Ovary (tissue), 9 donors: ENCODE measurements around the gene EXD3. TPM values are rescaled to one million over a fixed set of nuclear protein-coding genes. Genes with fewer than 3 reads are reported as not detected.

Experiments used
- DNase-seq, 5 donors: peaks; one replicate each; pipeline ENCODE4 v3.0.0-alpha.2; 2019 to 2020
- H3K27ac ChIP-seq, 2 donors: fragments of 200-600 bp; one replicate each; pipeline versions ENCODE4 v1.5.1 to v1.8.0; 2019 to 2022
- H3K27me3 ChIP-seq: fragments of 200-600 bp; one replicate; pipeline ENCODE4 v1.8.0; 2022
- H3K36me3 ChIP-seq: fragments of 200-600 bp; sonication (generic); one replicate; pipeline ENCODE4 v1.5.1; 2019
- H3K4me1 ChIP-seq: one replicate; pipeline ENCODE4 v1.8.1; 2013; ENCODE audit warnings: mild to moderate bottlenecking, moderate library complexity; ENCODE audit not compliant: insufficient read depth
- H3K4me3 ChIP-seq: fragments of 200-600 bp; sonication (generic); one replicate; pipeline ENCODE4 v1.5.1; 2017
- H3K9me3 ChIP-seq, 2 donors: fragments of 200-600 bp in 1 of 2; sonication (generic) in 1 of 2; one replicate each; pipeline versions ENCODE4 v1.5.1 to v1.8.1; 2013 to 2019; ENCODE audit warnings: mild to moderate bottlenecking in 1 of 2, moderate library complexity in 1 of 2
- EP300 ChIP-seq: sonication (generic); formaldehyde crosslinking; IDR thresholded peaks from one replicate; pipeline ENCODE4 v1.6.1; 2017; ENCODE audit warnings: antibody characterized with exemption
- POLR2A ChIP-seq: fragments of 450-650 bp; IDR thresholded peaks from one replicate; pipeline ENCODE4 v1.6.1; 2017; ENCODE audit warnings: antibody characterized with exemption, mild to moderate bottlenecking, moderate library complexity
- WGBS, 3 donors: extraction: QIAGEN DNeasy Blood & Tissue Kit in 1 of 3; methylation state at CpG; one replicate each; pipeline versions ENCODE4 v1.1.5 to v1.1.7; 2013 to 2017; 5-methylcytosine and 5-hydroxymethylcytosine counted together
- intact Hi-C, 4 donors: fragments of 100-400 bp; cut with DNase I; formaldehyde crosslinking; loops; one replicate each; pipeline versions ENCODE4 v1.11.0 to v1.15.1; 2022 to 2023
- polyA plus RNA-seq, 2 donors: library from polyadenylated mRNA; stranded (reverse); fragments of 200-250 nt in 1 of 2; fragments of 350-450 nt in 1 of 2; fragmentation: Illumina TruSeq in 1 of 2; extraction: RNeasy Lipid Tissue Mini Kit (QIAGEN cat#74804) in 1 of 2; gene quantifications; one replicate each; pipeline ENCODE4 v1.2.3, GENCODE V29; 2013 to 2014
- total RNA-seq, 7 donors: library from RNA; depleted of rRNA in 2 of 7; stranded (reverse); fragments of >200 nt in 2 of 7; fragmentation: NEBNext Ultra II Directional in 3 of 7; extraction: Animal tissue kit (Norgen Biotek cat#: 25700) in 3 of 7; gene quantifications; one replicate each; pipeline versions ENCODE4 v1.1.0 to v1.2.4, GENCODE V29; 2016 to 2023
- TF ChIP-seq, protein P1 (sequence below), 3 donors: fragments of 450-650 bp in 2 of 3; fragments of 200-600 bp in 1 of 3; IDR thresholded peaks; one replicate each; pipeline versions ENCODE4 v1.5.1 to v1.8.0; 2016 to 2022; ENCODE audit warnings: antibody characterized with exemption in 3 of 3, mild to moderate bottlenecking in 1 of 3
- donor health status: DM: no; HTN: no; CAD: no; lungs with moderate emphysema.
- donor health status: DM: no; HTN: no; CAD: no.
- donor health status: Bipolar disorder and iron deficiency.
- donor health status: DM: yes; HTN: yes; CAD: no.
- donor health status: DM: no; HTN: no; CAD: no.
- donor health status: DM: yes; HTN: yes; CAD: no.

EXD3 gene
- total and polyA plus RNA-seq, 9 donors = 1.0 to 30.6 (median 23.4) TPM

DNA sequence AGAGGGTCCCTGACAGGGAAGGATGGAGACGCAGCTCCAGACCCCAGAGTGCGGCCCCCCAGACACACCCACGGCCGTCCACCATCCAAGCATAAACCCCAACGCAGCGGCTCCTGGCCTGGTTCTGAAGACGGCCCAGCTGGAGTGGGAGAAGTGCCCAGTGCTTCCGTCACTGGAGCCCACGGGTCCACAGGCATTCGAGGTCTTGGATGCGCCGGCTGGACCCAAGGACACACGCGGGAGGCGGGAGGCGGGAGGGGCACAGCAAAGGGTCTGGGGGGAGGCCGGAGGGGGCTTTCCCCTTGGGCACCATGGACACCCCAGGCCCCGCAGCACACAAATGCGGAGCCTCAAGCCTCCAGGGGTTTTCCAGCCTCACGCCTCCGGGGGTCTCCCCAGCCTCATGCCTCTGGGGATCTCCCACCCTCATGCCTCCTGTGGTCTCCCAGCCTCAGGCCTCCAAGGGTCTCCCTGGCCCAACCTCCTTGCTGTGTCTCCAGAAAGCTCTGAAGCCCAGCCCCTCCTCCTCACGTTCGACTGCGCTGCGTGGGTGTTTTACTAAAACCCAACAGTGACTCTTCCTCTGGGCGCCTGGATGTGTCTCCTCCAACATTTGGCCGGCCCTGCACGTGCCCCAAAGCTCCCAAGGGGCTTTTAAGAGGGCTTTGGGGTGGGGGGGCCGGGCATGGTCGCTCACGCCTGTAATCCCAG, 15.2 kb downstream of the EXD3 start:
- peak overlapping the region; percentile 56 to 66 for H3K27ac ChIP-seq
- peak; percentile 90 to 95 (median 92) for DNase-seq
- H3K36me3 ChIP-seq = no peaks in the 10 kb centered on the region
- H3K9me3 ChIP-seq = no peaks in the 10 kb centered on the region
- peaks cover 16% of the 10 kb centered on the region for H3K4me1 ChIP-seq
- H3K4me3 ChIP-seq = peak overlapping the region; percentile 33
- no peaks in the 10 kb centered on the region for H3K27me3 ChIP-seq
- TF ChIP-seq EP300 (no peak), POLR2A (no peak)
- TF ChIP-seq, protein P1, sequence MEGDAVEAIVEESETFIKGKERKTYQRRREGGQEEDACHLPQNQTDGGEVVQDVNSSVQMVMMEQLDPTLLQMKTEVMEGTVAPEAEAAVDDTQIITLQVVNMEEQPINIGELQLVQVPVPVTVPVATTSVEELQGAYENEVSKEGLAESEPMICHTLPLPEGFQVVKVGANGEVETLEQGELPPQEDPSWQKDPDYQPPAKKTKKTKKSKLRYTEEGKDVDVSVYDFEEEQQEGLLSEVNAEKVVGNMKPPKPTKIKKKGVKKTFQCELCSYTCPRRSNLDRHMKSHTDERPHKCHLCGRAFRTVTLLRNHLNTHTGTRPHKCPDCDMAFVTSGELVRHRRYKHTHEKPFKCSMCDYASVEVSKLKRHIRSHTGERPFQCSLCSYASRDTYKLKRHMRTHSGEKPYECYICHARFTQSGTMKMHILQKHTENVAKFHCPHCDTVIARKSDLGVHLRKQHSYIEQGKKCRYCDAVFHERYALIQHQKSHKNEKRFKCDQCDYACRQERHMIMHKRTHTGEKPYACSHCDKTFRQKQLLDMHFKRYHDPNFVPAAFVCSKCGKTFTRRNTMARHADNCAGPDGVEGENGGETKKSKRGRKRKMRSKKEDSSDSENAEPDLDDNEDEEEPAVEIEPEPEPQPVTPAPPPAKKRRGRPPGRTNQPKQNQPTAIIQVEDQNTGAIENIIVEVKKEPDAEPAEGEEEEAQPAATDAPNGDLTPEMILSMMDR (IDR thresholded peaks at IDR 0.05) = no peak
- 8 to 27% (median 17%) methylated on average over 15 to 31 of the region's 31 CpGs for WGBS, 3 donors
- intact Hi-C loops = loop anchor here in 3 of 4 donors (5.0 kb wide), 2 partner anchors 105 to 110 kb away; partner anchors contain the start of gene NRARP (in 1 of the 3)

DNA sequence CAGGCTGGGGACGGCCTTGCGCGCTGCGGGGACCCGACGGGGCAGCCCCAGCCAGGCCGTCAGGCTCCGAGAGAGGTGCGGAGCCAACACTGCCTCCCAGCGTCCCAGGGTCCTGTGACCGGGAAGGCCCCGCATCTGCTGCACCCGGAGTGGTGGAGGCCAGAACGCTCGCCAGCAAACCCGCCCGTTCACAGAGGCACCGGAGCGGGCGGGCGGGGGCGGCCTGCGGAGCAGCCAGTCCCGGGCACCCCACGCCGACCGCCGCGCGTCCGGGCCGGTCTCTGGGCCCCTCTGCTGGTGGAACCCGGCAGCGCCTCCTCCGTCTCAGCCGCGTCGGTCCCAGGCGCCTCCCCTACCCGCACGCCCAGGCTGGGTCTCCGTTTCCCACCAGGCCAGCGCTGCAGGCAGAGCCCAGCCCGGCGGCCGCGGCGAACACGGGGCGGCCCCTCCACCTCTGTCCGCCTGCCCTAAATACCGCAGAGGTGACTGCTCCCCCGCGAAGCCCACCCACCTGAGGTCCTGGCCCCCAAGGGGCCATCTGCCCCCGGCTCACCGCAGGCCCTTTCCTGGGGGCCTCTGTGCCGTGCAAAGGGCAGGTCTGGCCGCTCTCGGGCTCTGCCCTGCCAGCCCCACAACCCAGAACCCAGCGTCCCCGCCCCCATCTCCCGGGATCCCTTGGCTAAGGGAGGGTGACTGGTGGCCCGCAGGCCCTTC, 15.9 kb downstream of the EXD3 start:
- H3K4me1 ChIP-seq = peaks cover 14% of the 10 kb centered on the region
- TF ChIP-seq, protein P1 (IDR thresholded peaks at IDR 0.05) = peak; percentile 35 to 87 (median 71)
- TF ChIP-seq EP300 = no peak
- no peaks in the 10 kb centered on the region for H3K27me3 ChIP-seq
- H3K4me3 ChIP-seq = peak overlapping the region; percentile 33
- intact Hi-C loops = loop anchor here in 3 of 4 donors (5.0 kb wide), 2 partner anchors 105 to 110 kb away; partner anchors contain the start of gene NRARP (in 1 of the 3)
- H3K36me3 ChIP-seq = no peaks in the 10 kb centered on the region
- 1% methylated on average over 44 to 63 of the region's 63 CpGs for WGBS, 3 donors
- DNase-seq = peak; percentile 58 to 83 (median 74)
- no peaks in the 10 kb centered on the region for H3K9me3 ChIP-seq
- peak overlapping the region; percentile 56 to 66 for H3K27ac ChIP-seq

DNA sequence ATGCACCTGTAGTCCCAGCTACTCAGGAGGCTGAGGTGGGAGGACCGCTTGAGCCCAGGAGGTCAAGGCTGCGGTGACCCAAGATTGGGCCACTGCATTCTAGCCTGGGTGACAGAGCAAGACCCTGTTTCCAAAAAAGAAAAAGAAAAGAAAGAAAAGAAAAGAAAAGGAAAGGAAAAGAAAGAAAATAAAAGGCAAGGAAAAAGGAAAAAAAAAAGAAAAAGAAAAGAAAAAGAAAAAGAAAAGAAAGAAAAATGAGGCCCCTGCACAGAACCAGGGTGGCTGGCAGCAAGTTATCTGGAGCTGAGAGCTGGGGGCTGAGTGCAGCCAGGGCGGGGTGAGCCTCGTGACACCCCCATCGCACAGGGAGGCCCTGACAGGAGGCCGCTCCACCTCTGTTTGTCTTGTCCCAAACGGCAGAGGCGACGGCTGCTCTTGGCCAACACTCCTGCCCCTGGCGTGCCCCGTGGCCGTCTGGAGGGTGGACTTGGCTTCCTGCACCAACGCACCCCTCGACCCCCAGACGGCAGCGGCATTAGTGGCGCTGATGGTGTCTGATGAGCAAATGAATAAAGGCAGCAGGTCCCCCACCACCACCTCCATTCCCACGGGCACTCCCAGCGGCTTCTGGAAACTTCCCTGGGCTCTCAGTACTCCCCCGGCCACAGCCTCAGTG, 16.7 kb downstream of the EXD3 start:
- Histone ChIP-seq H3K27me3 (no peaks in the 10 kb centered on the region), H3K27ac (peak overlapping the region in 1 of 2 donors; percentile 66), H3K4me3 (no peak overlapping the region), H3K4me1 (peaks cover 8% of the 10 kb centered on the region), H3K9me3 (no peaks in the 10 kb centered on the region), H3K36me3 (no peaks in the 10 kb centered on the region)
- TF ChIP-seq, protein P1 (IDR thresholded peaks at IDR 0.05) = no peak
- TF ChIP-seq POLR2A (no peak), EP300 (no peak)
- intact Hi-C loops = loop anchor here in 3 of 4 donors (5.0 kb wide), 2 partner anchors 104 to 109 kb away; partner anchors contain the start of gene NRARP (in 1 of the 3)
- peak in 1 of 5 donors; percentile 57 for DNase-seq
- WGBS, 3 donors = 37 to 45% (median 41%) methylated on average over 20 of the region's 20 CpGs

DNA sequence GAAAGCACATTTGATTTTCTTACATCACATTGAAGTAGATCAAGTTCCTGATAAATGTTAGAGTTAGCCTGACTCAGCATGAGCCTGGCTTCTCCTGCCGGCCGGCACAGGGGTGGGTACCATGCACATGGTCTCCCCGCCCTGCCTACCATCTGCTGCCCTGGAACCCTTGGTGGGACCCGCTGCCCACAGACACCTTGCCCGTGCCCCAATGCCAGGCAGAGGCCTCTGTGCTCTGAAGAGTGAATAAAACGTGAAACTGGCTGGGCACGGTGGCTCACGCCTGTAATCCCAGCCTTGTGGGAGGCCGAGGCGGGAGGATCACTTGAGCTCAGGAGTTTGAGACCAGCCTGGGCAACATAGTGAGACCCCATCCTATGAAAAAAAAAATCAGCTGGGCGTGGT, 17.3 kb downstream of the EXD3 start:
- no peaks in the 10 kb centered on the region for H3K36me3 ChIP-seq
- no peak for TF ChIP-seq POLR2A
- no peak for TF ChIP-seq EP300
- TF ChIP-seq, protein P1 (IDR thresholded peaks at IDR 0.05) = no peak
- H3K4me3 ChIP-seq = no peak overlapping the region
- peaks cover 8% of the 10 kb centered on the region for H3K4me1 ChIP-seq
- whole genome bisulfite sequencing, 3 donors = 91 to 95% (median 94%) methylated on average over 11 of the region's 11 CpGs
- no peaks in the 10 kb centered on the region for H3K9me3 ChIP-seq
- H3K27me3 ChIP-seq = no peaks in the 10 kb centered on the region
- intact Hi-C loops = loop anchor here in 3 of 4 donors (5.0 kb wide), 2 partner anchors 103 to 108 kb away; partner anchors contain the start of gene NRARP (in 1 of the 3)
- DNase-seq = no peak
- no peak overlapping the region for H3K27ac ChIP-seq
